GM21447 (cell line): ENCODE results near the gene MLLT3.

Source experiments
- ATAC-seq: cut with Tn5 transposase; IDR thresholded peaks from one replicate; pipeline ENCODE4 v1.9.1; 2021; ENCODE audit not compliant: unreplicated experiment

MLLT3 gene

GRCh38 chr9:20391208-20391607 lies 231.1 kb downstream of the MLLT3 start:
- ATAC-seq: no peak

- ATAC-seq: no peak
Measured at GRCh38 chr9:20390400-20390799, 231.9 kb downstream of the MLLT3 start.

- ATAC-seq: no peak
Measured at GRCh38 chr9:20387062-20387461, 235.2 kb downstream of the MLLT3 start.

GRCh38 chr9:20384642-20385041 lies 237.7 kb downstream of the MLLT3 start:
- no peak for ATAC-seq

- no peak for ATAC-seq
Measured at GRCh38 chr9:20382460-20383071, 239.7 kb downstream of the MLLT3 start.

GRCh38 chr9:20380546-20380945 lies 241.8 kb downstream of the MLLT3 start:
- ATAC-seq: no peak

- no peak for ATAC-seq
Measured at GRCh38 chr9:20379804-20380225, 242.5 kb downstream of the MLLT3 start.

GRCh38 chr9:20378851-20379250 lies 243.4 kb downstream of the MLLT3 start:
- ATAC-seq: no peak

- ATAC-seq: no peak
Measured at GRCh38 chr9:20377790-20378189, 244.5 kb downstream of the MLLT3 start.

GRCh38 chr9:20376731-20377375 lies 245.4 kb downstream of the MLLT3 start:
- ATAC-seq: no peak

- no peak for ATAC-seq
Measured at GRCh38 chr9:20376042-20376441, 246.3 kb downstream of the MLLT3 start.

- ATAC-seq: no peak
Measured at GRCh38 chr9:20373263-20373662, 249.0 kb downstream of the MLLT3 start.

- no peak for ATAC-seq
Measured at GRCh38 chr9:20369391-20369790, 252.9 kb downstream of the MLLT3 start.

GRCh38 chr9:20367855-20368254 lies 254.4 kb downstream of the MLLT3 start:
- ATAC-seq: no peak

- no peak for ATAC-seq
Measured at GRCh38 chr9:20364959-20365358, 257.3 kb downstream of the MLLT3 start.

- ATAC-seq: no peak
Measured at GRCh38 chr9:20363233-20363632, 259.1 kb downstream of the MLLT3 start.

- ATAC-seq: peak; percentile 81
Measured at GRCh38 chr9:20361656-20362570, 260.4 kb downstream of the MLLT3 start.

GRCh38 chr9:20361229-20361628 lies 261.1 kb downstream of the MLLT3 start:
- ATAC-seq: no peak

GRCh38 chr9:20358207-20358606 lies 264.1 kb downstream of the MLLT3 start:
- no peak for ATAC-seq

- no peak for ATAC-seq
Measured at GRCh38 chr9:20357037-20357432, 265.3 kb downstream of the MLLT3 start.

GRCh38 chr9:20356403-20357036 lies 265.8 kb downstream of the MLLT3 start:
- ATAC-seq: peak; percentile 51
